Measurements from ENCODE around the gene SMIM1. TPM values are rescaled to one million over a fixed set of nuclear protein-coding genes. Genes with fewer than 3 reads are reported as not detected.

The SMIM1 gene
- total and polyA plus RNA-seq, 2 of the 4 experiments (the other 2 are of a cell fraction), result 0.90 to 3.4 TPM

GRCh38 chr1:3722846-3723245 lies 49.7 kb upstream of the SMIM1 start:
- CTCF ChIA-PET, result no interaction called here
- Histone ChIP-seq H2AFZ (replicated peaks; ENCODE audit: low read length, poor library complexity) (no peak overlapping the region), H3K4me3 (ENCODE audit: insufficient read depth, low read depth, low read length) (no peak overlapping the region), H3K4me1 (ENCODE audit: control insufficient read depth, insufficient read depth, low read length) (no peaks in the 10 kb centered on the region), H3K27ac (ENCODE audit: insufficient read depth, low read length) (no peak overlapping the region), H3K9me3 (ENCODE audit: control insufficient read depth, insufficient read depth, low read length) (no peaks in the 10 kb centered on the region), H2BK15ac (ENCODE audit: low read depth, low read length) (no peak overlapping the region), H3K23ac (ENCODE audit: low read depth, low read length) (no peak overlapping the region), H3K4me2 (ENCODE audit: low read depth, low read length) (no peak overlapping the region), H4K20me1 (ENCODE audit: insufficient read depth, low read length) (no peaks in the 10 kb centered on the region), H4K91ac (ENCODE audit: insufficient read depth, low read depth, low read length) (no peak overlapping the region), H3K36me3 (ENCODE audit: control insufficient read depth, insufficient read depth, low read length) (no peaks in the 10 kb centered on the region), H2BK20ac (ENCODE audit: low read depth, low read length) (no peak overlapping the region), H3K4ac (ENCODE audit: low read depth, low read length) (no peak overlapping the region), H4K5ac (ENCODE audit: low read depth, low read length) (no peak overlapping the region), H3K9ac (ENCODE audit: low read depth, low read length) (no peak overlapping the region), H3K18ac (ENCODE audit: low read depth, low read length) (no peak overlapping the region), H3K27me3 (ENCODE audit: control insufficient read depth, insufficient read depth, low read length) (peaks cover 7% of the 10 kb centered on the region), H3K14ac (replicated peaks; ENCODE audit: low read depth, low read length) (no peak overlapping the region), H3K56ac (ENCODE audit: extremely low read depth, insufficient read depth, low read length) (no peak overlapping the region), H2AK9ac (replicated peaks; ENCODE audit: low read depth, low read length, poor library complexity) (no peak overlapping the region), H2BK120ac (ENCODE audit: low read depth, low read length) (no peak overlapping the region), H3K9me1 (ENCODE audit: insufficient read depth, low read length) (no peaks in the 10 kb centered on the region), H2BK5ac (ENCODE audit: low read depth, low read length, poor library complexity, severe bottlenecking) (no peak overlapping the region), H3K79me1 (ENCODE audit: low read depth in 1 of 2, low read length in 2 of 2) (no peaks in the 10 kb centered on the region), H2AK5ac (ENCODE audit: low read depth, low read length) (no peak overlapping the region), H4K8ac (ENCODE audit: low read depth in 2 of 2, low read length in 2 of 2) (no peak overlapping the region)
- DNase-seq (no peak), ATAC-seq (ENCODE audit: low read depth) (no peak)
- no peak for TF ChIP-seq MAFK (IDR thresholded peaks at IDR 0.05; ENCODE audit: low read depth, low read length)
- no peak for TF ChIP-seq NFE2L2 (IDR thresholded peaks at IDR 0.05; ENCODE audit: low read depth, low read length)
- TF ChIP-seq POLR2A (IDR thresholded peaks at IDR 0.05; ENCODE audit: low read depth, low read length), result no peak
- no peak for TF ChIP-seq CHD1 (IDR thresholded peaks at IDR 0.05; ENCODE audit: low read depth, low read length)
- TF ChIP-seq USF2 (IDR thresholded peaks at IDR 0.05; ENCODE audit: low read depth, low read length), result no peak
- TF ChIP-seq CTCF (conservative IDR thresholded peaks at IDR 0.05; ENCODE audit: low read depth, low read length), result no peak
- no peak for TF ChIP-seq ELK1 (IDR thresholded peaks at IDR 0.05; ENCODE audit: borderline replicate concordance, low read depth, low read length)
- no peak for TF ChIP-seq RCOR1 (IDR thresholded peaks at IDR 0.05; ENCODE audit: insufficient replicate concordance, low read length)
- TF ChIP-seq BHLHE40 (IDR thresholded peaks at IDR 0.05; ENCODE audit: low read depth, low read length), result no peak
- TF ChIP-seq RFX5 (IDR thresholded peaks at IDR 0.05; ENCODE audit: low read depth, low read length), result no peak
- TF ChIP-seq MXI1 (IDR thresholded peaks at IDR 0.05; ENCODE audit: borderline replicate concordance, low read depth, low read length), result no peak
- WGBS, 2 experiments (ENCODE audit: extremely low coverage in 2 of 2, insufficient read length in 1 of 2), result 45% methylated on average over 3 of the region's 3 CpGs; no CpG with 5 or more reads in 1 of the 2 experiments
- intact Hi-C loops (cut with micrococcal nuclease), result loop anchor here (5.0 to 10.0 kb wide), 3 partner anchors 158 to 271 kb away; partner anchors contain the start of gene ARHGEF16
- POLR2A ChIA-PET (ENCODE audit: unreplicated experiment), result no interaction called here
- dilution Hi-C loops (cut with HindIII; ENCODE audit: low sequenced_read_pairs, unreplicated experiment), result no loop called here
- in situ Hi-C loops (cut with MboI; ENCODE audit: low sequenced_read_pairs), result no loop called here
- no TSS peak for BruUV-seq (replicated peaks)
